DMS53 (cell line): ENCODE data around the gene RETREG2.

Experiments used
- DNase-seq: peaks from one replicate; lab custom pipeline; 2025; lab: John Stamatoyannopoulos, UW

Gene RETREG2, protein sequence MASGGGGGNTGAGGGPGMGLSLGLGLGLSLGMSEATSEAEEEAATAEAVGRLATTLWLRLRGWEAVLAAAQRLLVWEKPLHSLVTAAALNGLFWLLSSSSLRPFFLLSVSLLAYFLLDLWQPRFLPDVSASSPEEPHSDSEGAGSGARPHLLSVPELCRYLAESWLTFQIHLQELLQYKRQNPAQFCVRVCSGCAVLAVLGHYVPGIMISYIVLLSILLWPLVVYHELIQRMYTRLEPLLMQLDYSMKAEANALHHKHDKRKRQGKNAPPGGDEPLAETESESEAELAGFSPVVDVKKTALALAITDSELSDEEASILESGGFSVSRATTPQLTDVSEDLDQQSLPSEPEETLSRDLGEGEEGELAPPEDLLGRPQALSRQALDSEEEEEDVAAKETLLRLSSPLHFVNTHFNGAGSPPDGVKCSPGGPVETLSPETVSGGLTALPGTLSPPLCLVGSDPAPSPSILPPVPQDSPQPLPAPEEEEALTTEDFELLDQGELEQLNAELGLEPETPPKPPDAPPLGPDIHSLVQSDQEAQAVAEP

DNA sequence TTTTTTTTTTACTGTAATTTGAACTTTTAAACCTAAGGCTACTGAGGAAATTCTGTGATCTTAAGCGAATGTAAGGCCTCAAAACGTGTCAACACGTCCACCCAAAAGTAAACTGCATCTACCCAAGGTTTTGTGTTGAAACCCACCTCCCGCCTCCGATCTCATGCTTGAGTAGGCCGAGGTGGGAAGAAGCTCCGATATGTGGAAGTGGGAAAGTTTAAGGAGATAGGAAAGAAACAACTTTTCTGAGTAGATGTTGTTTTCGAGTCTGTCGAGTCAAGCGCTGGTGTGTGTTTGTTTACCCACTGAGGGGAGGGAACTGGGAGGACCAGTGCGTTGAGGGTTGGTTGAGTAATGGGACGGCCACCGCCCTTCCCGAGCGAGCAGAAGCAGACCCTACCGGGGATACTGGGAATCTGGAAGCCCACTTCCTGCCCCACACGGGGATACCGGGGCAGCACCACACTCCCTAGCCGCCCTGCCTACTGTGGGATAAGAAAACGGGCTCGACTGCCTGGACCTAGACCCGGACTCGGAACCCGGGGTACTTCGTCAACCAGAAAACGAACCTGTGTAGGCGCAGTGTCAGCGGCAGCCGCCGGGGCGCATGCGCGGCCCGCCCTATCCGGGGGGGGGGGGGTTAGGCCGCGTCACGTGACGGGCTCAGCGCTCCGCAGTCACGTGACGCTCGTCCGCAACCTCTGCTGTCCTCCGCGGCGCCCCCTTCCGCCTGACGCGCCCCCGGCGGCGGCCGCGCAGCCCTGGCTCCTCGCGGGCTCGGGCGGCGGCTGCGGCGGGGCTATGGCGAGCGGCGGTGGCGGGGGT is at the start of gene RETREG2:
Gene RETREG2 (plus strand): TSS at position 724 of the 825 bp plus-strand sequence. CDS start 78 bp downstream, at position 802.
- peak; percentile 91 for DNase-seq

DNA sequence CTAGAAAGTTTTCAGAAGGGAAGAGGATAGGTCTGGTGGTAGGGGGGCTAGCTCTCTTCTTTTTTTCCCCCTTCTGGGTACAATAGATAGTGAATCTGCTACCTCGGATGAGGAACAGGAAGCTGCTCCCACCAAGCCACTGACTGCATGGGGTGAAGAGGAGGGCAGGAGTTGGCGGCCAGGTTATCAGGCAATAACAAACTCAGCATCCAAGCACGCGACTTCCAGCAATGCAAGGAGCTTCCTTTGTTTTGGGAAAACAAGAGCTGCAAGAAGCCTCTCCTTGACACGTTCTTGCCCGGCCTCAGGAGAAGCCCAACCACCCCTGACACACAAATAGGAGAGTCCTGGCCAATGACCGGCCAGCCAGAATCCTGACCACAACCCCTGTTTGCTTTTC is 49.7 kb upstream of the RETREG2 start:
- DNase-seq: no peak

DNA sequence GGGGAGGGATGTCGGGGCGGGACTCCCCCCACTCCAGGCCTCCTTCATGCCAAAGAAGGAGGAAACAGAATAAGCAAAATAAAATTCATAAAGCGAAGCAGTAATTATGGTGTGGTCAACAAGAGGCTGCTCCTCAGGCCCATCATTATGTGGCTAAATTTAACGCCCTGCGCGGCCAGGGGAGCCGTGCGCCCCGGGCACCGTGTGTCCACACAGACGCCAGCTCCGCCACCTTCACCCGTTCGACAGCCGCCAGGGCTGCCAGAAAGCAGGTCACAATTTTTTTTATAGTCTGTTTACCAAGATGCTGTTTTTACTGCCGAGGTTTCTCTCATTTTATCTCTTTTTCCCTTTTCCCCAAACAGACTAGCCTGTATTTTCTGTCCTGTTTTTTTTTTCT is 48.5 kb upstream of the RETREG2 start:
- DNase-seq: no peak

DNA sequence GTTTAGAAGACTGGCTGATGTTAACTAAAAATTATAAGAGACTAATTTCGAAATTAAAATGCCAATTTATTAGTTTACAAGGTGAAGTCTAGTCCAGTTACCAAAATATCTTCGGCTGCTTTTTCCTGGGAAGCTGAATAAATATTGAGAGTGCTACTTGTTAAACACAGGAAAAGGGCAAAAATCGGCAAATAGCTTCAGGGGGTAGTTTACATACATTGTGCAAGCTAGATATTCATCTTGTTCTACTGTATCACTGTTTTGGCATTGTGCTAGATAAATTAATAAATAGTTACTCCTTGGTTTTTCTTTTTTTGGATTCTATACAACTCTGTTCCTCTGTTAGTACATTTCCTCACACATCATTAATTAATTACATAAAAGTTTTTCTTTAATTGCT is 46.7 kb upstream of the RETREG2 start:
- DNase-seq: no peak

DNA sequence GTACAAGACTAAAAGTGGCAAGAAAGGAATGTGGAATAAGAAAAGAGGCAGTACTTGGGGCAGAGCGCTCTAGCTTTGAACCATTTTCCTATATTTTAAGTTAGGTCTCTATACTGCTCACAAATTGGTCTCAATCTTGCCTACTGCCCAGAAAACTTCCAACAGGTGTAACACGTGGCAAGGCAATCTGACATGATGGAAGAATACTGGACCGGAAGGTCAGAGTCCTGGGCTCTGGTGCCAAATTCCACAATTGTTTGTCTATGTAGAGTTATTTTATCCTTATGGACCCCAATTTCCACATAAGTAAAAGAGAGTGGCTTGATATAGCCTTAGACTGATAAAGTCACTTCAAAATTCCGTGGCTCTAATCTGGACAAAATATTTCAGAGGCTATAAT is 46.3 kb upstream of the RETREG2 start:
- DNase-seq: no peak

DNA sequence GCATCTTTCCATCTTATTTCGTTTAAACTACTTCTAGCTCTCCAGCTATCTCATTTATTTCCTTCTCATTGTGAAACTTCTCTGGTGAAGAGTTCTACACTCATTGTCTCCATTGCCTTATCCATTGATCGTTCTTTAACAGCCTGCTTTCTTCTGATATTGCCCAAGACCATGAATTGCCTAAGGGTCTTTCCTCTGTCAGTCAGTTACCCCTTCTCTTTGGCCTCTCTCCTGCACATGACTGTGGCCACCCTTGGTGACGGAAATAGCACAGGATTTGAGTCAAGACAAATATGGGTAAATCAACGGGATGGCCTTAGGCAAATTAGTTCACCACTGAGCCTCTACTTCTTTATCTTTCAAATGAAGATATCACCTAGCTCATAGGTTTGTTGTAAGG is 44.1 kb upstream of the RETREG2 start:
- no peak for DNase-seq

DNA sequence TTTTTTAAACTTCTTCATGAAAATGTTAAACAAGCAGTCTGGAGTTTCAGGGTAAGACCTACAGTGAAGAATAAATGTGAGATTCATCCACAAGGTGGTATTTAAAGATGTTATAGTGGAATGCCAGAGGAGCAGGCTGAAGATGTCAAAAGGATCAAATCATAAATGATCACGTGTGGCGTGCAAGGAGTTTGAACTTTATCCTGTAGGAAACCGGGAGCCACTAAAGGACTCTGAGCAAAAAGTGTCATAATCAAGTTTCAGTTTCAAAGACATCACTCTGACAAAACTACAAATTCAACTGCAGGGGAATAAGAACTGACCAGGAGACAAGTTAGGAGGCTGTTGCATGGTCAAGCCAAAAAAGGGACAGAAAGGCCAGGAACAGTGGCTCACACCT is 37.4 kb upstream of the RETREG2 start:
- no peak for DNase-seq

DNA sequence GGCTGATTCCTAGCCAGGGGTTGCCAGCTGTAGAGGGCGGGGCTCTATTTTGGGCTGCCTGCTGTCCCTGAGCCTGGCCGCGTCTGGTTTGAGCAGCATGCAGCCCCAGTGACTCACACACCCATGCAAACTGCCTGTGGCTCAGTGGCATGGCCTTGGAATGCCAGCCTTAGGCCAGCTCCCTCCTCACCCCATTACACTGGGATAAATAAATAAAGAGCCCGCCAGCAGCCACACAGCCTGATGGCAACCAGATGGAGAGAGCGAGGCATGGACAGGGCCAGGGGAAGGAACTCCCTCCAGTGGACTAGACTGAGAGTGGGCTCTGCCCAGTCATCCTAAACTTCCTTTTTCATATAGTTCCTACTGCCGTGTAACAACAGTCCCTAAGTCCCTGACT is 35.7 kb upstream of the RETREG2 start:
- no peak for DNase-seq

DNA sequence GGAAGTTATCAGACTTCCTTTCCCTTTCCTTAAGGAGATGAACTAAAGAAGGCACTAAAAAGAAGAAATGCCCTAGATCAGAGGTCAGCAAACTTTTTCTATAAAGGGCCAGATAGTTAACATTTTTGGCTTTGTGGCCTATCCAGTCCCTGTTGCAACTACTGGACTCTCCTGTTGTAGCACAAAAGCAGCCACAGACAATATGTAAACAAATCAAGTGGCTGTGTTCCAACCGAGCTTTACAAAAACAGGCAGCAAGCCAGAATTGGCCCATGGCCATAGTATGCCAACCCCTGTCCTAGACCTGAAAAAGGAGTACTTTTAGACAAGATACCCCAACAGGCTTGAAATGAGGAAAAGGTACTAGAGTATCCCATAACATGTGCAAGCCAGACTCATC is 28.4 kb upstream of the RETREG2 start:
- DNase-seq: peak; percentile 63

DNA sequence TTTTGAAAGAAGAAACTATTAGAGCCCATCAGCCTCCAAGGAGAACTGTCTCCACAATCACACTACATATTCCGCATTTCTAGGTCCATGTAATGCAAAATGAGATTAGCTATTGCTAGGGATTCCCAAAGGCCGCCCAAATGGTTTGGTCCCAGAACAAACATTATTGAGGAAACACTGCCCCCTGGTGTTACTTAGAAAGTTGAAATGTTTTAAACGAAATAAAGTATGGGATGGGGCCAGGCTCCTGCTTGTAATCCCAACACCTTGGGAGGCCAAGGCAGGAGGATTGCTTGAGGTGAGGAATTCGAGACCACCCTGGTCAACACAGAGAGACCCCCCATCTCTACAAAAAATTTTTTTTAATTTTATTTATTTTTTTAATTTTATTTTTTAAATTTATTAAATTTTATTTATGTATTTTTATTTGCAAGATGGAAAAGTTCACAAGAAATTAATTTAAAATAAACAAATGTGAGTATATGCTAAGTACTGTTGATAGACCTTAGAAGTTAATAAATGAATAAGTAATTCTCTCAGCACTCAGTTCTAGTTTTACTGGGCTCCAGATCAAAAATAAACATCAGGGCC is 22.9 kb upstream of the RETREG2 start:
- DNase-seq: peak; percentile 84

DNA sequence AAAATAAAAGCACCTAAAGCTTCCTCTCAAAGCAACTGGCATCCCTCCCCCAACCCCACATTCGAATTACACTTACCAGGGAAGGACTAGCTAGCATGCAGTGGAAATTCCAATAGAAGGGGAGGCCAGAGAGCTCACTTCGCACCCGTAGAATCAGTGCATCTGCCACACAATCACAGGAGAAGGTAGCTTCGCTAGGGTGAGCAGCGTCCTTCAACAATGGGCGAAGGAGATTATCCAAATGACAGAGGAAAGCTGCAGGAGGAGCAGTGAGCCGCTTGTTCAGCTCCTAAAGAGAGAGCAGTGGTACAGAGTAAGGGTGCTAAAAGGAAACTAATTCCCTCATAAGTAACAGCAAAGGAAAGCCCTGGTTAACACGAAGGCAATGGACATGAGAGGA is 20.7 kb upstream of the RETREG2 start:
- DNase-seq: no peak

DNA sequence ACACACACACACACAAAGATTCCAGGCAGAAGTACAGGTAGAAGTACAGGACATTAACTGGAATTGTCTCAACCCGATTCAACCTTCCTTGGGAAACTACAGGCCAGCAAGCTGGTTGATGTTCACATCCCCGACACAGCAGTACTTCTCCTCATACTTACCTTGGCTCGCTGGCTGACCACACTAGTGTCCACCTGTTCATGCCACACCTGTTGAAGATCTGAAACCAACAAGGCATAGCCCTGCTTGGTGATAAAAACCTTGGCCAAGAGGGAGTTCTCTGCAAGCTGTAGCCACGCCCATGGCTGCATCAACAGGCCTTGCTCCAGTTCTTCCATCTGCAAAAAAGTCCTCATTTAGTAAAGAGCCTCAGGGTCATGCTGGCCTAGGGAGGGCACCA is 20.1 kb upstream of the RETREG2 start:
- no peak for DNase-seq

DNA sequence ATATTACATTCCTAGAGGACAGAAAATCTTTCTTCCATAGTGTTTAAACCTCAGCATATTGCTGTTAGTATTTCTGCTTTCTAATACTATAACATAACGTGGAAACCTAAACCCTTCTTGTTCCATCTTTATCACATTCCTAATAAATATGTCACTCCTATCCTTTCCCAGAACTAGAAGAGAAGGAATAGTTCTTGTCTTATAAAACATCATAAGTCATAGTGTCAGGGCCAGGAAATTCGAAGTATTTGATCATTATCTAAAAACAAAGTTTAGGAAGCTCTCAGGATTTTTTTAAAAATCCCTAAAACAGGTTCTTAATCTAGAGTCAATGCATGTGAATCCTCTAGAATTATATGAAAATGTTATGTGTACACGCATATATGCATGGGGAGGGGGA is 19.5 kb upstream of the RETREG2 start:
- DNase-seq: no peak

DNA sequence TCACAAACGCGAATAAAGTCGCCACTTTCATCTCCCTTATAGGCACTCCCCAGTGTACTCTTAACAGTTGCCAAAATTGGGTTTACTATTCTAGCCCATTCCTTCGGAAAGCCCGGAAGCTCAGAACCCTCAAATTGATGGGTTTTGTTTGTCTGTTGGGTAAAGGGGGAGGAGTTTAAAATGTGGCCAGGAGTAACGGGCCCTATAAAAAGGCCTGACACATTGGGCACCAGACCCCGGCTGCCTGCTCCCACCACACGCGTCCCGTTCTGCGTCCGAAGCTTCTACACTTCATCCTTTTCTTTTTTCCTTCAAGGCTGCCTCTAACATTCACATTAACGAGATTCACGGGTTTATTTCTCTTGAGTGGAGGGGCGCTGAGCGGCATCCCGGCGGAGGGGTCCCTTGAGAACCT is 18.3 kb upstream of the RETREG2 start:
- DNase-seq: no peak

DNA sequence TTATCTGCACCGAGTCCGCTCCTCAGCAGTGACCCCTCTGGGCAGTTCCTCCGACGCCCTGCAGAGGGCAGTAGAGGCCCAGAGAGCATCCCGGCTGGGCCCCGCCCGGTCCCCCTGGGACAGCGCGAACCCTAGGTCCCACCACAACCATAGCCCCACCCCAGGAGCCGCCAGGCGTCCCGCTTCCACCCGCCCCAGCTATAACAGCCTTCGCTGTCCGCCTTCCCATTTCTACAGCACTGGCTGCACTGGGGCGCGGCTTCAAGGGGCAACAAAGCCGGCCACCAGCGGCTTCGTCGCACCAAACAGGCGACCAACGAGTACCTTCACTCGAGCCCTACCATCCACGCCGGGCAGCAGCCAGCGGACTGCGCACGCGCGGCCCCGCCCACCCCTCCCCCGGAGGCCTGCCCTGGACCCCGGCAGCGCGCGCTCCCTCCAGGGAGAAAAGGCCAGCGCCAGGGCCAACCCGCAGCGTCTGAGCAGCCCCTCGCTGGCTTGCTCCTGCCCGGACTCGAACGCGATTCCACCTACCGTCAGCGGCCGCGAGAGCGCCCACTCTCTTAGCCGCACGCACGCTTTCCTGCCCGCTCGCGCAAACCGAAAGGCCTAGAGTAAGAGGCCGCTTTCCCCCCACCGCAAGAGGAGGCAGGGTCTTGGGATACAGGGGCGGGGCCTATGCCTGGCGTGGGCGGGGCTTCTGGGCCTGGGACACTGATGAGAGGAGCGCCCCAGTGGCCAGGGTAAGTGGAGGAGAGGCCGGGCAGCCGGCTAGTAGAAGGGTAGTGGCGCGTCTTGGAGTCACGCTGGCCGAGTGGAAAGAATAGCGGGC is 17.7 kb upstream of the RETREG2 start, which contains the start of gene NHEJ1:
Gene NHEJ1 (minus strand): TSS at position 630 of the 832 bp plus-strand sequence. CDS start 2,453 bp downstream, outside the sequence.
- peak; percentile 94 for DNase-seq

DNA sequence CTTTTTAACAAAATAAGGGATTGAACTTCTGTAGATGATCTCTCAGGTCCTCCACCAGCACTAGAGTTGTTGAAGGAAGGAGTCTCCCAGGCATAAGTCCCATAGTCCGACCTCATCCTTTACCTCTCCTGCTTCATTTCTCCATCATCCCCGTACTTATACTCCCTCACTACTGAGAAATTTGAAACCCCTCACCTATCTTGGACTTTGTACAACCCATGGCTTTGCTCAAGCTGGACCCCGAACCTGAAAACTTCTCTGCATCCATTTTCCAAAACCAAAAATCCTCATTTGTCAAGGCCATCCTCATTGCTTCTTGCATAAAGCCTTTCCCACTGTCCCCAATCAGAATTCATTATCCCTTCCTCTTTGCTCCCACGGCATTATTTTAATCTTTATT is 17.0 kb upstream of the RETREG2 start:
- DNase-seq: no peak

DNA sequence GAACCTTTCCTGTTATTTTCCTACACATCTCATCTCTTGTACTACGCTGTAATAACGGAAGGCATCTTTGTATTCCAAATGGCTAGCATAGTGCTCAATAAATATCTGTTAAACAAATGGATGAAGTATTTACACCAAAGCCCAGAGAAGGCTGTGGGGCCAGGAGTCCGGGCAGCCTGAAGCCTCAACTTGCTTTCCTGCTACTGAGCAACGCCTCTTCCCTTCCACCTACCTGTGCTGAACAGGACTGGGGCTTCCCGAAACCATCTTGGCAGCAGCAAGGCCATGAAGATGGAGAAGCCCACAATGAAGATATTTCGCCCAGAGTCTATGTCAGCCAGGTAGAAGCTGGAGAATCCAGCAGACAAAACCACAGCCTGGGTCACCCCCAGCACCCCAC is 14.9 kb upstream of the RETREG2 start:
- DNase-seq: no peak

DNA sequence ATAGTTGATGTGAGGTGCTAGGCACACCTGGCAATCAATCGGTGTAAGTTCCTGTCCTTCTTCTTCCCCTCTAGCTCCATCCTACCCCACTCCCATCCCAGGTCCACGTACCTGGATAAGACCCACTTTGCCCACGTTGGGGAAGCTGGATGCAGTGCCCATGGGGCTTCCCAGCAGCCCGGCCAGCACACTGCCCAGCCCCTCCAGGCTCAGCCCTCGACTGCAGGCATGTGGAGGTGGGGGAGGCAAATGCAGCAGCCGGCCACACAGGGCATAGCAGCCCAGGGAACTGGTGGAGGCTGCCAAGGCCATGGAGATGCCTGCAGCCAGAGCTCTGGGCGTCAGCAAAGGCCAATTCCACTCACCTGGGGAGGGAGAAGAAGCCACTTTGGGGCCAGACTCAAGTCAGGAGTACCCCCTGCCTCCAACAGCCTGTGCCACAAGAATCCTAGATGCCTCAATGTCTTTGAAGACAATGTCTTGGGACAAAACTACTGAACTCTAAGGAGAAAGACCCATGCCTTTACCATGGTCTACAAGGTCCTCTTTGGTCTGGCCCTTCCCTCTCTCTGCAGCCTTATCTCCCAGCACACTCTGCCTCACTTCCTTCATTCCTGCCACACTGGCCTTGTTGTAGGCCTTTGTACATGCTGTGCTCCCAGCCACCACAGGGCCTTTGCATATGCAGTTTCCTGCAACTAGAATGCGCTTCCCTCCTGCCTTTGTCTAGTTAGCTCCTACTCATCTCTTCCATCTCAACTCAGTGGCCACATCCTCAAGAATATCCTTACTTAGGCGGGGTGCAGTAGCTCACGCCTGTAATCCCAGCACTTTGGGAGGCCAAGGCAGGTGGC is 12.8 kb upstream of the RETREG2 start:
- DNase-seq: no peak

DNA sequence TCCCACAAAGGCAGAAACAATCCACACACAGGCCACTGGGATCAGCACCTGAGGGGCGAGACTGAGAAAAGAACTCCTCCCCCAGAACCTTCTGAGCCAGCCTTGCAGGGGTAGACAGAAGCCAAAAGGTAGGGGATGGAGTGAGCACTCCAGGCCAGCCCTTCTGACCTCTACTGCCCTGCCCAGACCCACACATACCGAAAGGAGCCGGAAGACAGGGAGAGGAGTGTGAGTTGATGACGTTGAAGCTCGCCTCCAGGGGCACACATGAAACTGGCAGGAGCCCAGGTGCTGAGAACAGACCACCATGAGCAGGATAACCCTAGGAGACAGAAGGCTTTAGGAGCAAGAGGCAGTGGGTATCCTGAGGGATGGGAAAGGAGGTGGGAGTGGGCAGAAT is 10.1 kb upstream of the RETREG2 start:
- DNase-seq: no peak

DNA sequence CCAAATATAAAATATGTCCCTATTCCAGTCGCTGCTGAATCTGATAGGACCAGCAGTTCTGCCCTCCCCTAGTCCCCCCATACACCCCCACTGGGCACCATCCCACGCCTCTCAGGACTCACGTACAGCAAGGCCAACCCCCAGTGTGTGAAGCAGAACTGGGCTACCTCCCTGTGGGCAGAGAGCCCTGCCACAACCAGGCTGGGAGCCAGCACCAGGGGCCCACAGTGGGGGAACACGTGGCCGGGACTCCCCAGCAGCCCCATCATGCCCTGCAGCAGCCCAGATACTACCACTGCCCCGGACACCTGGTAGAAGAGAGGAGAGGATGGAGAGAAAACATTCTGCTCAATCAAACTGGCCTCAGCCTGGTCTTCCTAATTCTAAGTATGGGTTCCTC is 9.5 kb upstream of the RETREG2 start:
- DNase-seq: no peak

DNA sequence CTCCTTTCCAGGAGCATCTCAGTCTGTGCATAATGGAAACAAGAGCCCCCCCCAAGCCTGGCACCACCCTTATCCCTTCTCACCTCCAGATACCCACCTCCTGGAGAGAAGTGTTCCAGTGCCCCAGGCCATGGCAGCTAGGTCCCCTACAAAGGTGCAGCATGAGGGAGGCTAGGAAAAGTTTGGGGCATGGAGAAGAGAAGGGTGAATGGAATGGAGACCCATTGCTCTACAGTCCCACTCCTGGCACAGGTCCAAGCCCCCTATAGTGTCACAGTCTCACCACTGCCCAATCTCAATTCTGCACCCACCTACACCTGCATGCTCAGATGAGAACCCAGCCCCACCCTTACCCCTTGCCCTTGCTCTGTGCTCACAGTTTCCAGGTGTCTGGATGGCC is 9.1 kb upstream of the RETREG2 start:
- DNase-seq: no peak
